ENCODE results near the gene MATK.

MATK gene

DNA sequence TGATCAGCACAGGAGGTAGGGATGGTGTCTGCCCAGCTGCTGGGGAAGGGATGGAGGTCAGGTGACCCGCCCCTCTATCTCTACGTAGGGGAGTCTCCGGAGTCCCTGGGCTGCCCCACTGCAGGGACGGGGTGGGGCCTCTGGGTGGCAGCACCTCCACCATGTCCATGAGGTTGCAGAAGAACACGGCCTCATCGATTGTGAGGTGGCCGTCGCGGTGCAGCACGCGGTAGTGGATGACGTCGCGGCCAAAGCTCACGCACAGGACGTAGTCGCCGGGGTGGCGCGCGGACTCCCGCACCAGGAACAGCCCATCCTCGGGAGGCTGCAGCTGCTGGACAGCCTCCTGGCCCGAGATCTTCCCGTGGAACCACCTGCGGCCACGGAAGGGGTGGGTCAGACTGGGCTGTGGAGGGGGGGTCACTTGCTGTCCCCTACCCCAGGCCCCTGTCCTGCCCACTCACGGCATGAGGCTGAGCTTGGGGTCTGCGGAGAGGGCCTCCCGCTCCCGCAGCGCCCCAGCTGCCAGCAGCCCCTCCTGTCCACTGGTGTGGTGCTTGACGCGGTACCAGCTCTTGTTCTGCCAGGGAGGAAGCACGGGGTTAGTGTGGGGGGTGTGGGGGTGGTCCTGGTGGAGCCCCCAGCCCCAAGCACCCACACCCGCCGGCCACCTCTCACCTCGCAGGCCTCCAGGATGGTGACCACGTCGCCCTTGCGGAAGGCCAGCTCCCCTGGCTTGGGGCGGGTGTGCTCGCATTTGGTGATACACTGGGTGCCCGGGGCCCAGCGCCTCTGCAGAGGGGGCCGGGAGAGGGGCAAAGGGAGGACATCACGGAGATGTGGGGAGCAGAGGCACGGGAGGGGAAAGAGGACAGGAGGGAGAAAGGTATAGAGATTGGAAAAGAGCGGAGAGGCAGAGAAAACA is 2.3 kb downstream of the MATK start:
- Histone ChIP-seq H3K27ac (ENCODE audit: low read depth, low read length) (no peak overlapping the region), H3K27me3 (ENCODE audit: insufficient read depth, low read length, poor library complexity) (peaks cover 13% of the 10 kb centered on the region), H3K4me2 (ENCODE audit: low read length) (no peak overlapping the region), H3K4me3 (ENCODE audit: low read length) (no peak overlapping the region), H2AK5ac (ENCODE audit: low read length) (no peak overlapping the region), H2BK15ac (replicated peaks; ENCODE audit: low read depth) (no peak overlapping the region), H4K8ac (ENCODE audit: low read depth, low read length) (no peak overlapping the region), H3K4me1 (ENCODE audit: control insufficient read depth, low read depth, low read length) (no peaks in the 10 kb centered on the region), H2BK5ac (ENCODE audit: low read length) (no peak overlapping the region), H3K18ac (ENCODE audit: low read length) (no peak overlapping the region), H2BK120ac (ENCODE audit: low read depth, low read length) (no peak overlapping the region), H3K56ac (ENCODE audit: low read length) (no peak overlapping the region), H4K5ac (ENCODE audit: low read length) (no peak overlapping the region), H3K9ac (ENCODE audit: low read length) (no peak overlapping the region), H3K4ac (ENCODE audit: low read depth, low read length) (no peak overlapping the region), H3K23ac (ENCODE audit: low read length) (no peak overlapping the region), H3K79me1 (ENCODE audit: low read length) (no peaks in the 10 kb centered on the region), H3K79me2 (ENCODE audit: control insufficient read depth, insufficient read depth, low read length) (no peaks in the 10 kb centered on the region), H3K36me3 (ENCODE audit: control insufficient read depth, insufficient read depth, low read length) (no peaks in the 10 kb centered on the region)
- WGBS (ENCODE audit: extremely low coverage, insufficient coverage, low lambda C conversion rate): no CpG with 5 or more reads among the region's 49 CpGs
- DNase-seq: peak; percentile 74

DNA sequence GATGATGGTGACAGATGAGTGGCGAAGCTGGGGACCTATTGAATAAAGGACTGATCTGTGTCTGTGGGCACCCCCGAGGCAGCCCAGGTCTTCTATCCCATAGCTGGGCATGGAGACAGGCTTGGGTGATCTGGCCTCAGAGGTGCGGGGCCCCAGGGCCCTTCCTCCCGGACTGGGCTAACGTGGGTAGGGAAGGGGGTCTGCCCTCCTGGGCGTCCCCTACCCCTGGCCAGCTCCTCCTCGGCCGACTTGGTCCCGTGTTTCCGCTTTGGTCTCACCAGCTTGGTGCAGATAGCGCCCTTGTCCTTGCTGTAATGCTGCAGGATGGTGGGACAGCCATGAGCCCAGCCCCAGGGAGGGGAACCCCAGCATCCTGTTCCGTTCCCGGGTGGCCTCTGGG is 3.3 kb downstream of the MATK start:
- H3K9ac ChIP-seq (ENCODE audit: low read length): no peak overlapping the region
- H3K4ac ChIP-seq (ENCODE audit: low read depth, low read length): no peak overlapping the region
- no peaks in the 10 kb centered on the region for H3K79me2 ChIP-seq (ENCODE audit: control insufficient read depth, insufficient read depth, low read length)
- no peak overlapping the region for H2AK5ac ChIP-seq (ENCODE audit: low read length)
- H2BK120ac ChIP-seq (ENCODE audit: low read depth, low read length): no peak overlapping the region
- WGBS (ENCODE audit: extremely low coverage, insufficient coverage, low lambda C conversion rate): no CpG with 5 or more reads among the region's 13 CpGs
- H3K36me3 ChIP-seq (ENCODE audit: control insufficient read depth, insufficient read depth, low read length): no peaks in the 10 kb centered on the region
- H3K79me1 ChIP-seq (ENCODE audit: low read length): no peaks in the 10 kb centered on the region
- no peak overlapping the region for H2BK5ac ChIP-seq (ENCODE audit: low read length)
- no peaks in the 10 kb centered on the region for H3K4me1 ChIP-seq (ENCODE audit: control insufficient read depth, low read depth, low read length)
- no peak overlapping the region for H2BK15ac ChIP-seq (replicated peaks; ENCODE audit: low read depth)
- DNase-seq: no peak
- H3K4me2 ChIP-seq (ENCODE audit: low read length): no peak overlapping the region
- no peak overlapping the region for H3K27ac ChIP-seq (ENCODE audit: low read depth, low read length)
- H4K5ac ChIP-seq (ENCODE audit: low read length): no peak overlapping the region
- H4K8ac ChIP-seq (ENCODE audit: low read depth, low read length): no peak overlapping the region
- no peak overlapping the region for H3K18ac ChIP-seq (ENCODE audit: low read length)
- H3K27me3 ChIP-seq (ENCODE audit: insufficient read depth, low read length, poor library complexity): peaks cover 13% of the 10 kb centered on the region
- H3K23ac ChIP-seq (ENCODE audit: low read length): no peak overlapping the region
- H3K4me3 ChIP-seq (ENCODE audit: low read length): no peak overlapping the region
- H3K56ac ChIP-seq (ENCODE audit: low read length): no peak overlapping the region

DNA sequence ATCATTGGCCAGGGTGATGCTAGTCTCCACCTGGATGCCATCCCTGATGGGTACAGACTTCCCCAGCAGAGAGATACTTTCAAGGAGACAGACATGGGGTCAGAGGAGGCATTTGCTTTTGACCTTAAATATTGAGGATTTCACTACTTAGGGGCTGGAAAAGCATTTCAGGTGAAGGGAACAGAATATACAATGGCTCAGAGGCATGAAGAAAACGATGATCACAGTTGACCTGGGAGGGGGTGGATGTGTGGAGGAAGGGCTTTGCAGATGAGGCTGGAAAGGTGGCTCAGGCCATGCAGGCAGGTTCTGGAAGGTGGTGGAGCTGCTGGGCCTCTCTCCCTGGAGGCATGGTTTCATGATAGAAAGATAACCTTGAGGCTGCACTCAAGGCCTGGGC is 3.9 kb downstream of the MATK start:
- H4K5ac ChIP-seq (ENCODE audit: low read length): no peak overlapping the region
- H2AK5ac ChIP-seq (ENCODE audit: low read length): no peak overlapping the region
- no peak overlapping the region for H3K4me3 ChIP-seq (ENCODE audit: low read length)
- H3K79me2 ChIP-seq (ENCODE audit: control insufficient read depth, insufficient read depth, low read length): no peaks in the 10 kb centered on the region
- H3K9ac ChIP-seq (ENCODE audit: low read length): no peak overlapping the region
- H3K27ac ChIP-seq (ENCODE audit: low read depth, low read length): no peak overlapping the region
- no peak overlapping the region for H4K8ac ChIP-seq (ENCODE audit: low read depth, low read length)
- H3K4me2 ChIP-seq (ENCODE audit: low read length): no peak overlapping the region
- no peak overlapping the region for H2BK5ac ChIP-seq (ENCODE audit: low read length)
- H2BK120ac ChIP-seq (ENCODE audit: low read depth, low read length): no peak overlapping the region
- no peak overlapping the region for H3K56ac ChIP-seq (ENCODE audit: low read length)
- peaks cover 13% of the 10 kb centered on the region for H3K27me3 ChIP-seq (ENCODE audit: insufficient read depth, low read length, poor library complexity)
- no peaks in the 10 kb centered on the region for H3K79me1 ChIP-seq (ENCODE audit: low read length)
- no peak overlapping the region for H3K4ac ChIP-seq (ENCODE audit: low read depth, low read length)
- DNase-seq: no peak
- no CpG with 5 or more reads among the region's 1 CpG for WGBS (ENCODE audit: extremely low coverage, insufficient coverage, low lambda C conversion rate)
- H2BK15ac ChIP-seq (replicated peaks; ENCODE audit: low read depth): no peak overlapping the region
- no peaks in the 10 kb centered on the region for H3K36me3 ChIP-seq (ENCODE audit: control insufficient read depth, insufficient read depth, low read length)
- H3K4me1 ChIP-seq (ENCODE audit: control insufficient read depth, low read depth, low read length): no peaks in the 10 kb centered on the region
- H3K18ac ChIP-seq (ENCODE audit: low read length): no peak overlapping the region
- H3K23ac ChIP-seq (ENCODE audit: low read length): no peak overlapping the region

DNA sequence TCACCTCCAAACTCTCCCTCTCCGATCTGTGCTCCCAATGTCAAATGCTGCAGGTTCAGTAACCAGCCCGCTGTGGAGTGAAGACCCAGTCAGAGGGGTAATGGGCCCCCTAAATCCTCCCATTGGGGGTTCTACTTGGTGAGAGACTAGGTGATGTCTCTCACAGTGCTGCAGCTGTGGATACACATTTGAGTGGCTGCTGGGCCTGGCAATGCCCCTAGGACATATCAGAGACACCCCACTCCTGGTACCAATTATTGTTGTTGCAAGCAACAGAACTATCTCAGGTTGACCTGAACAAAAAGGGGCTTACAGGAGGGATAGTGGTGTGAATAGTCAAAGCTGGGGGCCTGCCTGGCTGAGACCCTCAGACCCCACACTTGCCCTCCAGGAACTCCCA is 4.6 kb downstream of the MATK start:
- DNase-seq: no peak
- H3K79me2 ChIP-seq (ENCODE audit: control insufficient read depth, insufficient read depth, low read length): no peaks in the 10 kb centered on the region
- WGBS (ENCODE audit: extremely low coverage, insufficient coverage, low lambda C conversion rate): no CpG with 5 or more reads among the region's 2 CpGs
- H2BK120ac ChIP-seq (ENCODE audit: low read depth, low read length): no peak overlapping the region
- H2BK5ac ChIP-seq (ENCODE audit: low read length): no peak overlapping the region
- H2AK5ac ChIP-seq (ENCODE audit: low read length): no peak overlapping the region
- no peaks in the 10 kb centered on the region for H3K79me1 ChIP-seq (ENCODE audit: low read length)
- no peak overlapping the region for H3K23ac ChIP-seq (ENCODE audit: low read length)
- H3K36me3 ChIP-seq (ENCODE audit: control insufficient read depth, insufficient read depth, low read length): no peaks in the 10 kb centered on the region
- no peak overlapping the region for H3K4me2 ChIP-seq (ENCODE audit: low read length)
- no peaks in the 10 kb centered on the region for H3K4me1 ChIP-seq (ENCODE audit: control insufficient read depth, low read depth, low read length)
- no peak overlapping the region for H3K18ac ChIP-seq (ENCODE audit: low read length)
- H4K8ac ChIP-seq (ENCODE audit: low read depth, low read length): no peak overlapping the region
- H3K4ac ChIP-seq (ENCODE audit: low read depth, low read length): no peak overlapping the region
- H3K4me3 ChIP-seq (ENCODE audit: low read length): no peak overlapping the region
- H4K5ac ChIP-seq (ENCODE audit: low read length): no peak overlapping the region
- no peak overlapping the region for H2BK15ac ChIP-seq (replicated peaks; ENCODE audit: low read depth)
- no peak overlapping the region for H3K9ac ChIP-seq (ENCODE audit: low read length)
- H3K56ac ChIP-seq (ENCODE audit: low read length): no peak overlapping the region
- no peak overlapping the region for H3K27ac ChIP-seq (ENCODE audit: low read depth, low read length)
- peaks cover 13% of the 10 kb centered on the region for H3K27me3 ChIP-seq (ENCODE audit: insufficient read depth, low read length, poor library complexity)

DNA sequence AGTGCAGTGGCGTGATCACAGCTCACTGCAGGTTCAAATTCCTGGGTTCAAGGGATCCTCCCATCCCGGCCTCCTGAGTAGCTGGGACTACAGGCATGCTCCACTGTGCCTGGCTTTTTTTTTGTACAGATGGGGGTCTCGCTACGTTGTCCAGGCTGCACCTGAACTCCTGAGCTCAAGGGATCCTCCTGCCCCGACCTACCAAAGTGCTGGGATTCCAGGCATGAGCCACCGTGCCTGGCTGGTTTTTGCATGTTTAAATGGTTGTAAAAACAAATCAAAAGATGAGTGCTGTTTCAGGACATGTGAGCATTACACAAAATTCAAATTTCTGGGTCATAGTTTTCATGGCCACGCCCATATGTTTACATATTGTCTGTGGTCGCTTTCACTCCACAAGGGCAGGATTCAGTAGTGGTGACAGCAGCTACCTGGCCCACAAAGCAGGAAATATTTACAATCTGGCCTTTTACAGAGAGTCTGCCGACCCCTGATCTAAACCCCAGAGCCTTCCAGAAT is 5.3 kb downstream of the MATK start:
- Histone ChIP-seq H3K27ac (ENCODE audit: low read depth, low read length) (no peak overlapping the region), H3K79me1 (ENCODE audit: low read length) (no peaks in the 10 kb centered on the region), H4K5ac (ENCODE audit: low read length) (no peak overlapping the region), H3K4me2 (ENCODE audit: low read length) (no peak overlapping the region), H3K56ac (ENCODE audit: low read length) (no peak overlapping the region), H3K18ac (ENCODE audit: low read length) (no peak overlapping the region), H3K4me1 (ENCODE audit: control insufficient read depth, low read depth, low read length) (no peaks in the 10 kb centered on the region), H3K79me2 (ENCODE audit: control insufficient read depth, insufficient read depth, low read length) (no peaks in the 10 kb centered on the region), H3K27me3 (ENCODE audit: insufficient read depth, low read length, poor library complexity) (peaks cover 13% of the 10 kb centered on the region), H4K8ac (ENCODE audit: low read depth, low read length) (no peak overlapping the region), H2BK5ac (ENCODE audit: low read length) (no peak overlapping the region), H2BK120ac (ENCODE audit: low read depth, low read length) (no peak overlapping the region), H3K9ac (ENCODE audit: low read length) (no peak overlapping the region), H3K36me3 (ENCODE audit: control insufficient read depth, insufficient read depth, low read length) (no peaks in the 10 kb centered on the region), H2BK15ac (replicated peaks; ENCODE audit: low read depth) (no peak overlapping the region), H2AK5ac (ENCODE audit: low read length) (no peak overlapping the region), H3K4ac (ENCODE audit: low read depth, low read length) (no peak overlapping the region), H3K23ac (ENCODE audit: low read length) (no peak overlapping the region), H3K4me3 (ENCODE audit: low read length) (no peak overlapping the region)
- DNase-seq: no peak
- no CpG with 5 or more reads among the region's 9 CpGs for WGBS (ENCODE audit: extremely low coverage, insufficient coverage, low lambda C conversion rate)
